ENCODE results near the gene ATP4A.

The ATP4A gene

DNA sequence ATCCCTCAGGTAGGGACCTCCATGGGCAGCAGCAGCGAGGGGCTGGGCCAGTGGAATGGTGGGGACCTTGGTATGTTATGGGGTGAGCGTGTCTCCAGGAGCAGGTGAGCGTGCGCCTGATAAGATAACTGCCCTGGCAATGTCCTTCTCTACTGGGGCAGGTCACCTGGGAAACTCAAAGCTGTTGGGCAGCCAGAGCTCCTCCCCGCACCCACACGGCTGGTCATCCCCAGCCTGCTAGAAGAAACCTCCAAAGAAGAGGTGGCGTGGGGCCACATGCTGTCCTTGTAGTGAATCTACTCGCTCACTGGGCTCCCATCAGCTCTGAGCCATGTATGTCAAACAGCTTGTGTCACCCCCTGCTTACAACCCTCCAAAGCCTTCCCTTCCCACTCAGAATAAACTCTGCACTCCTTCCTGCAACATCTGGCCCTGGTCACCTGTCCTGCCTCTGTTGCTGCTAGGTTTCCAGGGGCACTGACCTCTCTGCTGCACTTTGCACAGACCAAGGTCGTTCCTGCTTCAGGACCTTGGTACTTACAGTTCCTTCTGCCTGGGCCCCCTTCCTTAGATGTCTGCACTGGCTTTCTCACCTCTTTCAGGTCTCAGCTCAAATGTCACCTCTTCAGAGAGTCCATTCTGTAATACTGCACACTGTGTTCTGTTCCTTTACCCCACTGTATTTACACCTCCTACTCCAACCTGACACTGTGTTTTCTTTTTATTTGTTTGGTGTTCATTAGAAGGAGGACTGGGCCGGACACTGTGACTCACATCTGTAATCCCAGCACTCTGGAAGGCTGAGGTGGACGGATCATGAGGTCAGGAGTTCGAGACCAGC is 1.8 kb upstream of the ATP4A start:
- DNase-seq, result no peak

DNA sequence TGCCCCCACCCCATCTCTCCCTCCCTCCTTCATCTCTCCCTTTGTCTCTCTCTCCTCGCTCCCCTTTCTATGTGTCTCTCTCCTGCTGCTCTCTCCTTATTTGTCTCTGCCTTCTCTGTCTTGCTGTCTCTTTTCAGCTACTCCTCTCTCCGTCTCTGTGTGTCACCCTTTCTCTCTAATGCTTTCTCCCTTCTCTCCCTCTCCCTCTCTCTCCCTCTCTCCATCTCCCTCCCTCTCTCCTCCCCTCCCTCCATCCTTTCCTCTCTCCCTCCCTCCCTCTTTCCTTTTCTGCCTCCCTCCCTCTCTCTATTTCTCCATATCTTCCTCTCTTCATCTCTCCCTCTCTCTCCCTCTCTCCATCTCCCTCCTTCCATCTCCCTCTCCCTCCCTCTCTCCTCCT is 682 bp downstream of the ATP4A start:
- DNase-seq, result no peak

DNA sequence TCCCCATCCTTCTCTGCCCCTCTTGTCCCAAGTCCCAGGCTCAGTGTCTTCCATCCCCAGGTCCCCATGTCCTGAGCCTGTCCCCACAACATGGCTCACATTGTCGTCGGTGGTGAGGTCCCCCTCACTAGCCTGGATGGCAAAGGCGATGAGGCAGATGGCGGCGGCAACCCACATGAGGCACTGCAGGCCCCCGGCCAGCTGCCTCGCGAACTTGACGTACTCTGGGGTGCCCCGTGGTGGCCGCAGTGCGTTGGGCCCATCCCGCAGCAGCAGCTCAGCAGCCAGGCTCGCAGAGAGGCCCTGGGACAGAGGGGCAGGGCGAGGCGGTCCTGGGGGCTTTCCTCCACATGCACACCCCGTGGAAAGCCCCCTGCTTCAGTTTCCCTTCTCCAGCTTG is 1.1 kb downstream of the ATP4A start:
- DNase-seq, result no peak

DNA sequence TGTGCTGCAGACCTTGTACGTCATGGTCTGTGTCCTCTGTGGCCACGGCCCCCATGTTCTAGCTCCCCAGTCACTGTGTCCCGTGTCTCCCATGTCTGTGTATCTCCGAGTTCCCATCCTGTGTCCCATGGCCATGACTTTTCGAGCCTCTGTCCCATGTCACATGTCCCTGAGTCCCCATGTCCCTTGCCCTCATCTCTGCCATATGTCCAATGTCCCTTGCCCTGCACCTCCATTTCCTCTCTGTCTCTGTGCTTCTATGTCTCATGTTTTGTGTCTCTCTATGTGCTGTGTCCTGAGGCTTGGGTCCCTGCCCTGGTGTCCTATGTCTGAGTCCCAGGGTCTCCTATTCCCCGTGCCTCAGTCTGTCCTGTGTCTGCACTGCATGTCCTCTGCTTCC is 2.0 kb downstream of the ATP4A start:
- DNase-seq, result no peak

- no peak for DNase-seq
These were observed 2.8 kb downstream of the ATP4A start for GRCh38 chr19:35560677-35561076.

DNA sequence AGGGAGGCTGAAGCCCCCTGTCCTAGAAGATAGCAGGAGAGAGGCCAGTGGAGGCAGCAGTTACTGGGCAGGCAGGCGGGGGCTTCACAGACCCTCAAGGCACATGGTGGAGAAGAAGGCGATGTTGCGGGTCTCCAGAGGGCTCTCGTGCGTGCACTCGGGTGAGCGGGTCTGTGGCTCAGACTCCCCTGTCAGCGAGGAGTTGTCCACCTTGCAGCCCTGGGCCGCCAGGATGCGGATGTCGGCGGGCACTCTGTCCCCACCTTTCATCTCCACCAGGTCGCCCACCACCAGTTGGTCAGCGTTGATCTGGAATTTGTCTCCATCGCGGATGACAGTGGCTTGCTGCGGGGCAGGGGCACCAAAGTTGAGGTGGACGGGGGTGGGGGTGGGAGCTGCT is 3.2 kb downstream of the ATP4A start:
- DNase-seq, result no peak

- DNase-seq, result no peak
These were observed 3.7 kb downstream of the ATP4A start for GRCh38 chr19:35559781-35560180.

GRCh38 chr19:35559281-35559659 is 4.2 kb downstream of the ATP4A start:
- DNase-seq, result no peak

DNA sequence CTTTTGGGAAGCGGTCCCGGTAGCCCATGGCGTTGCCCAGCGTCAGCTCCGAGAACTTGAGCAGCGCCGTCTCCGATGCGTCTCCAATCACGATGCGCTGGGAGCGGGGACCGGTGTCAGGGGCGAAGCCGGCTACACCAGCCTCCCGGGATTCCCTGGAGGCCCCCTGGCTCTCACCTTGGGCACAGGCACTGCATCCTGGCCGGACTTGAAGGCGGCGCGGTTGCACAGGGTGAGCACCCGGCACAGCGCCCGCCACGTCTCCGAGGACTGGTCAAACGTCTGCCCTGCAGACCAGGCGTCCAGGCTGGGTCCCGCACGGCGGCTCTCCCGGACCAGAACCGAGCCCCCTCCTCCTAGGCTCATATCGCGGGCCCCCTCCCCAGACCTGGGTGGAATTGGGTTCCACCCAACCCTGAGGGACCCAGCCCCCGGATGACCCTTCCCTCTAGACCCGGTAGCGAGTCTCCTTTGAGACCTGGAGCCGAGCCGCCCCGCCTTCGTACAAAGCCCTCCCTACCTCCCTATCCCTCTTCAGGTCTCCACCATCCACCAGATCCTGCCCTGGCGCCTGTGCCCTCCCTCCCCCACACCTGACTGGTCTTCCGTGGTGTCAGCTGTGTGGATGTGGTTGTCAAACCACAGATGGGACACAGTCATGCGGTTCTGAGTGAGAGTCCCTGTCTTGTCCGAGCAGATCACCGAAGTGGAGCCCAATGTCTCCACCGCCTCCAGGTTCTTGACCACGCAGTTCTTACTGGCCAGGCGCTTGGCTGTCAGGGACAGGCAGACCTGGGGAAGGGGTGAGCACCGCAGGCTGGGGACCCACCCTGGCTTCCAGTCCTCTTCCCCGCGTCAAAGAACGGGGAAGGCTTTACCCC is 4.8 kb downstream of the ATP4A start:
- no peak for DNase-seq

- no peak for DNase-seq
These were observed 5.7 kb downstream of the ATP4A start for GRCh38 chr19:35557539-35558399.

- DNase-seq, result no peak
These were observed 6.5 kb downstream of the ATP4A start for GRCh38 chr19:35556846-35557538.

- no peak for DNase-seq
These were observed 7.3 kb downstream of the ATP4A start for GRCh38 chr19:35556025-35556590.

GRCh38 chr19:35555301-35556005 is 8.0 kb downstream of the ATP4A start:
- DNase-seq, result no peak

DNA sequence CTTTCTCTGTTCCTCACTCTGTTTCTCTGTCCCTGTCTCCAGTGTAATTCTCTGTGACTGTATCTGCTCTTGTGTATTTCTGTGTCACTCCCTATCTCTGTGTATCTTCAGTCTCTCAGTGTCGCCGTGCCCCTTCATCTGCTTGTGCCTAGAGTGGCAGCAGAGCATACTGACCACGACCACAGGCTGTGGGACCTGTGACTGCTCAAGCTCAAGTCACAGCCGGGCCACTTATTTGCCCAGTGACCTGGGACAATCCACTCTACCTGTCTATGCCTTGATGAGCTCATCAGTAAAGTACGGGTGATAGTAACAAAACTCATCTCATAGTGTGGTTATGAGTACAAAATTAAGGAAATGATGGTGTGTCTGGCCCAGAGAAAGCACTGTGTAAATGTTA is 9.4 kb downstream of the ATP4A start:
- no peak for DNase-seq

- no peak for DNase-seq
These were observed 10.0 kb downstream of the ATP4A start for GRCh38 chr19:35553385-35554000.

- DNase-seq, result no peak
These were observed 10.7 kb downstream of the ATP4A start for GRCh38 chr19:35552534-35553384.

DNA sequence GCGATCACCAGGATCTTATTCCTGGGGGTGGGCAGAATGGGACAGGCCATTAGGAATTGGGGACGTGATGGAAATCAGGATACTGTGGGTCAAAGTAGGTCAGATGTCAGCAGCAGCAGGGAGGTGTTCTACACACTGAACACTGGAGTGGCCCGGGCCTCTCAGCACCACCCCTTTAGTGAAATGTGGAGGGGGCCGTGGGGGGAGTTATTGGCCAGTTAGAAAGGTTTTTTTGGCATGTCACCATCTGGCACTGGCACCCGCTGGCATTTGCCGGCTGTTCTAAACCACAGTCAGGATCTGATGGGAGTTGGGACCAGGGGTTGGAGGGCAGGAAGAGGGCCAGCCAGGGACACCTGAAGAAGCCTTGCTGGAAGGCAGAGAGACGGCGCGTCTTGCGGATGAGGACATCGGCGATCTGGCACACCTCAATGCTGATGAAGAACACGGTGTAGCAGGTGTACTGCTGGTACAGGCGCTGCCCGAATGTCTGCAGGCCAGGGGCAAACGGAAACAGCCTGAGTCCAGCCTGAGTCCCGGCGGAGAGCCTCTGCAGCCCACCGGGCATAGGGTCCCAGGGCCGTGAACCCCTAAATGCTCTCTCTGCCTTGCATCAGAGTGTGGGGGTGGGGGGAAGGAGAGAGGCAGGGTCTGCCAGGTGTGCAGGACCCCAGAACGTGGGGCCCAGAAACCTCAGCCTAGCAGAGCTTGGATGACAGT is 12.2 kb downstream of the ATP4A start:
- no peak for DNase-seq

DNA sequence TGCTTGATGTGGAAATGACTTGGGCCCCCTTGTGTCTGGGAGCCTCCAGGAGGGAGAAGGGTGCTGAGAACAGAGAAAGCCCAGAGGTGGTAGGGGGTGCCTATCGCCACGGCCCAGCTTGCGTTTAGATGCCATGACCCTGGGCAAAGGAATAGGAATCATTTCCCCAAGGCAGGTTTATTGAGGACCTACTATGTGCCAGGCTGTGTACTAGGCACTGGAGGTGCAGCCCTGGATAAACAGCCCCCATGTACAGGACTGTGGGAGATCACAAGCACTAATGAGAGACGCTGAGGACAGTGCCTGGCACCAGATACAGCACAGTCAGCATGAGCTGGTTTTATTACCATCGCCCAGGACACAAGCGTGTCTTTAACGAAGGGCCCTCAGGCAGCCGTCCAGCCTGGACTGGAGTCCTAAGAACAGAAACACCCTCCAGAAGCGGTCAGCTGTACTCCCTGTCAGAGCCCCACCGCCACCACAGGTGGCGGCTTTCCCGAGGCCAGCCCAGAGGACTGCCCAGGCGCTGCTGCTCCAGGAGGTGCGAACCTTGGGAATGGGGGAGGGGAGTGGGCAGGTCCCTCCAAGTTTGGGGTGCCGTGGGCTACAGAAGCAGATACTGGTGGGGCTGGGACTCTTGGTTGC is 13.5 kb downstream of the ATP4A start:
- no peak for DNase-seq

All from kidney glomerular epithelial cell (primary cell).